Measurements from ENCODE around the gene NRCAM.

NRCAM gene

DNA sequence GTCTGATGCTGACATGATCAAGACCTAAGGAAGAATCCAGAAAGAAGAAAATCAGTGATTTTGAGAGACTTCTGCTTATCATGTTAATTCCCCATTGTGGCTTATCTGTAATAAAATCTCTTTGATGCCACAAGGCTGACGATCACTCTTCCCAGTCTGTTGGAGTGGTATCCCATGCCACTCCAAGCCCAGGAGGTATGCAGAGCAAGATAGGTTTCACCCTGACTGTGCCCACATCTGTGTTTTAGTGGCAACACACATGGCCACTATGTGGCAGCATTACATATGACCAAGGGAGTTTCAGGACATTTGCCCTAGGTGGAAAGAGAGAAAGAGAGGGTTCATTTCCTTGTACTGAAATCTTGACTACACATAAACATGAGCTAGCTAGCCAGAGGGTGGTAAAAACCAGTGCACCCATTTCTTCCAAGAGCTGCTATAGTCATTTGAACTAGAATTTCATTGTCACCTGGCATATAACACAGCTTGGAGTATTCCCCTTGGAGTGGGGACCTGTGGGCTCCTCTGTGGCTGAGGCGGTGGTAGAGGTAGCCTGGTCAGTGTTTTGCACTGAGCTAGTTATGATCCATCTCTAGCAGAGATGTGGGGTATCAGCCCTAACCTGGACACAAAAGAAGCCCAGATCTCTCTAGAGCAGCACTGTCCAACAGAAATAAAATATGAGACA lies 346.9 kb downstream of the NRCAM start:
- no peak overlapping the region for H3K4me2 ChIP-seq (ENCODE audit: low read depth, low read length)
- H3K9me2 ChIP-seq (replicated peaks; ENCODE audit: insufficient read depth, low read length): no peaks in the 10 kb centered on the region
- H3K4me1 ChIP-seq (ENCODE audit: low read length): no peaks in the 10 kb centered on the region
- no peaks in the 10 kb centered on the region for H3K36me3 ChIP-seq (replicated peaks; ENCODE audit: insufficient read depth, low read length)
- no peak overlapping the region for H2AFZ ChIP-seq (ENCODE audit: low read length)
- TF ChIP-seq, protein P1, sequence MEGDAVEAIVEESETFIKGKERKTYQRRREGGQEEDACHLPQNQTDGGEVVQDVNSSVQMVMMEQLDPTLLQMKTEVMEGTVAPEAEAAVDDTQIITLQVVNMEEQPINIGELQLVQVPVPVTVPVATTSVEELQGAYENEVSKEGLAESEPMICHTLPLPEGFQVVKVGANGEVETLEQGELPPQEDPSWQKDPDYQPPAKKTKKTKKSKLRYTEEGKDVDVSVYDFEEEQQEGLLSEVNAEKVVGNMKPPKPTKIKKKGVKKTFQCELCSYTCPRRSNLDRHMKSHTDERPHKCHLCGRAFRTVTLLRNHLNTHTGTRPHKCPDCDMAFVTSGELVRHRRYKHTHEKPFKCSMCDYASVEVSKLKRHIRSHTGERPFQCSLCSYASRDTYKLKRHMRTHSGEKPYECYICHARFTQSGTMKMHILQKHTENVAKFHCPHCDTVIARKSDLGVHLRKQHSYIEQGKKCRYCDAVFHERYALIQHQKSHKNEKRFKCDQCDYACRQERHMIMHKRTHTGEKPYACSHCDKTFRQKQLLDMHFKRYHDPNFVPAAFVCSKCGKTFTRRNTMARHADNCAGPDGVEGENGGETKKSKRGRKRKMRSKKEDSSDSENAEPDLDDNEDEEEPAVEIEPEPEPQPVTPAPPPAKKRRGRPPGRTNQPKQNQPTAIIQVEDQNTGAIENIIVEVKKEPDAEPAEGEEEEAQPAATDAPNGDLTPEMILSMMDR (IDR thresholded peaks at IDR 0.05; ENCODE audit: low read length): peak; percentile 84
- TF ChIP-seq EZH2phosphoT487 (IDR thresholded peaks at IDR 0.05; ENCODE audit: low read length) (no peak), EZH2 (optimal IDR thresholded peaks at IDR 0.05; ENCODE audit: low read depth, low read length) (no peak)
- no peaks in the 10 kb centered on the region for H3F3A ChIP-seq (ENCODE audit: insufficient read depth, low read length)
- H4K20me1 ChIP-seq (ENCODE audit: insufficient read depth, low read length): no peaks in the 10 kb centered on the region
- H3K79me2 ChIP-seq (ENCODE audit: low read length): no peaks in the 10 kb centered on the region
- no peak overlapping the region for H3K4me3 ChIP-seq (ENCODE audit: low read length)
- H3K9me3 ChIP-seq (replicated peaks; ENCODE audit: insufficient read depth, low read length): no peaks in the 10 kb centered on the region
- no peak overlapping the region for H3K27ac ChIP-seq (ENCODE audit: low read length)
- no peak overlapping the region for H3K9ac ChIP-seq (ENCODE audit: low read length)
- no peaks in the 10 kb centered on the region for H3K27me3 ChIP-seq (replicated peaks; ENCODE audit: insufficient read depth, low read length)
- DNase-seq: peak; percentile 72

DNA sequence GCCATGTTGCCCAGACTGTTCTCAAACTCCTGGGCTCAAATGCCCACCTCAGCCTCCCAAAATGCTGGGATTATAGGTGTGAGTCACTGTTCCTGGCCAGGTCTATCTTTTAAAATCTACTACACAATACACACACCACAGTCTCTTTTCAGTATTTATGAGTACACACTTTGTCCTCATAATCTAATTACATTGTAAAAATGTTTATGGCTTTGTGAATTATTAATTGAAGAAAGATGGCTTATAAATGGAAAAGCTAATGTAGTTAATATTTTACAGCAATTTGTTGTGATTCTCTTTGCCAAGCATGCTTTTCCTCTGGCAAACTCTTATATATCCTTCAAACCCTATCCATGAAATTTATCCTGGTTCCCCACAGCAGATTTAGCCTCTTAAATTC lies 348.1 kb downstream of the NRCAM start:
- Histone ChIP-seq H3K27me3 (replicated peaks; ENCODE audit: insufficient read depth, low read length) (no peaks in the 10 kb centered on the region), H3K9me2 (replicated peaks; ENCODE audit: insufficient read depth, low read length) (no peaks in the 10 kb centered on the region), H3K27ac (ENCODE audit: low read length) (no peak overlapping the region), H3K4me3 (ENCODE audit: low read length) (no peak overlapping the region), H3K36me3 (replicated peaks; ENCODE audit: insufficient read depth, low read length) (no peaks in the 10 kb centered on the region), H3F3A (ENCODE audit: insufficient read depth, low read length) (no peaks in the 10 kb centered on the region), H3K79me2 (ENCODE audit: low read length) (no peaks in the 10 kb centered on the region), H3K4me2 (ENCODE audit: low read depth, low read length) (no peak overlapping the region), H2AFZ (ENCODE audit: low read length) (no peak overlapping the region), H3K4me1 (ENCODE audit: low read length) (no peaks in the 10 kb centered on the region), H3K9me3 (replicated peaks; ENCODE audit: insufficient read depth, low read length) (no peaks in the 10 kb centered on the region), H4K20me1 (ENCODE audit: insufficient read depth, low read length) (no peaks in the 10 kb centered on the region), H3K9ac (ENCODE audit: low read length) (no peak overlapping the region)
- no peak for DNase-seq
- no peak for TF ChIP-seq EZH2 (optimal IDR thresholded peaks at IDR 0.05; ENCODE audit: low read depth, low read length)
- TF ChIP-seq EZH2phosphoT487 (IDR thresholded peaks at IDR 0.05; ENCODE audit: low read length): no peak
- TF ChIP-seq, protein P1 (IDR thresholded peaks at IDR 0.05; ENCODE audit: low read length): no peak

GRCh38 chr7:108104324-108104723 lies 351.9 kb downstream of the NRCAM start:
- TF ChIP-seq, protein P1 (IDR thresholded peaks at IDR 0.05; ENCODE audit: low read length): no peak
- TF ChIP-seq EZH2 (optimal IDR thresholded peaks at IDR 0.05; ENCODE audit: low read depth, low read length) (no peak), EZH2phosphoT487 (IDR thresholded peaks at IDR 0.05; ENCODE audit: low read length) (no peak)
- Histone ChIP-seq H3K4me1 (ENCODE audit: low read length) (no peaks in the 10 kb centered on the region), H3K27ac (ENCODE audit: low read length) (no peak overlapping the region), H3K4me3 (ENCODE audit: low read length) (no peak overlapping the region), H2AFZ (ENCODE audit: low read length) (no peak overlapping the region), H3K27me3 (replicated peaks; ENCODE audit: insufficient read depth, low read length) (no peaks in the 10 kb centered on the region), H4K20me1 (ENCODE audit: insufficient read depth, low read length) (no peaks in the 10 kb centered on the region), H3K79me2 (ENCODE audit: low read length) (no peaks in the 10 kb centered on the region), H3K9me2 (replicated peaks; ENCODE audit: insufficient read depth, low read length) (no peaks in the 10 kb centered on the region), H3K9ac (ENCODE audit: low read length) (no peak overlapping the region), H3K9me3 (replicated peaks; ENCODE audit: insufficient read depth, low read length) (no peaks in the 10 kb centered on the region), H3F3A (ENCODE audit: insufficient read depth, low read length) (no peaks in the 10 kb centered on the region), H3K36me3 (replicated peaks; ENCODE audit: insufficient read depth, low read length) (no peaks in the 10 kb centered on the region), H3K4me2 (ENCODE audit: low read depth, low read length) (no peak overlapping the region)
- no peak for DNase-seq

All from MM.1S (cell line).